Uterus (tissue), 4 donors: ENCODE measurements around the gene MTHFS. TPM values are rescaled to one million over a fixed set of nuclear protein-coding genes. Genes with fewer than 3 reads are reported as not detected.

Experiments
- DNase-seq, 2 donors: peaks; one replicate each; pipeline ENCODE4 v3.0.0-alpha.2; 2019 to 2020
- H3K27ac ChIP-seq, 2 donors: fragments of 200-600 bp; sonication (generic); 1 replicate in 1 of 2; 2 replicates in 1 of 2; pipeline ENCODE4 v1.5.1; 2016 to 2018
- H3K27me3 ChIP-seq, 2 donors: fragments of 200-600 bp; sonication (generic); one replicate each; pipeline ENCODE4 v1.5.1; 2018 to 2019; ENCODE audit warnings: control low read depth in 1 of 2
- H3K36me3 ChIP-seq, 2 donors: fragments of 200-600 bp; sonication (generic); one replicate each; pipeline ENCODE4 v1.5.1; 2019; ENCODE audit warnings: control low read depth in 1 of 2
- H3K4me1 ChIP-seq, 2 donors: fragments of 200-600 bp; sonication (generic); one replicate each; pipeline ENCODE4 v1.5.1; 2018 to 2019; ENCODE audit warnings: control low read depth in 1 of 2
- H3K4me3 ChIP-seq, 2 donors: fragments of 200-600 bp; sonication (generic); 1 replicate in 1 of 2; 2 replicates in 1 of 2; pipeline ENCODE4 v1.5.1; 2018 to 2019; ENCODE audit warnings: mild to moderate bottlenecking in 1 of 2
- H3K9me3 ChIP-seq, 2 donors: fragments of 200-600 bp; sonication (generic); one replicate each; pipeline ENCODE4 v1.5.1; 2019; ENCODE audit warnings: control low read depth in 1 of 2
- CTCF ChIP-seq, 4 experiments: fragments of 200-600 bp in 2 of 4; fragments of 450-650 bp in 2 of 4; sonication (generic) in 2 of 4; IDR thresholded peaks; one replicate each; pipeline ENCODE4 v1.5.1; 2016 to 2019; ENCODE audit warnings: antibody characterized with exemption in 4 of 4, mild to moderate bottlenecking in 2 of 4, moderate library complexity in 1 of 4
- POLR2A ChIP-seq, 2 donors: fragments of 450-650 bp; IDR thresholded peaks; one replicate each; pipeline ENCODE4 v1.6.1; 2016; ENCODE audit warnings: antibody characterized with exemption in 2 of 2, mild to moderate bottlenecking in 1 of 2, moderate library complexity in 1 of 2
- intact Hi-C: fragments of 100-400 bp; cut with DNase I; formaldehyde crosslinking; loops from one replicate; pipeline ENCODE4 v1.15.1; 2023; ENCODE audit warnings: low total_unique reads
- small RNA-seq: library from RNA; depleted of rRNA; stranded (forward); fragments of <200 nt; gene quantifications from one replicate; pipeline ENCODE3, GENCODE V24; 2016
- total RNA-seq, 4 donors: library from RNA; depleted of rRNA in 3 of 4; stranded (reverse); fragments of >200 nt in 3 of 4; gene quantifications; one replicate each; pipeline versions ENCODE4 v1.1.0 to v1.2.4, GENCODE V29; 2014 to 2023
- donor health status: DM: yes; HTN: yes; CAD: no.

MTHFS gene
- total RNA-seq, 4 donors from 2014 or later, result 1.5 to 22.4 (median 7.4) TPM; not detected in 1

DNA sequence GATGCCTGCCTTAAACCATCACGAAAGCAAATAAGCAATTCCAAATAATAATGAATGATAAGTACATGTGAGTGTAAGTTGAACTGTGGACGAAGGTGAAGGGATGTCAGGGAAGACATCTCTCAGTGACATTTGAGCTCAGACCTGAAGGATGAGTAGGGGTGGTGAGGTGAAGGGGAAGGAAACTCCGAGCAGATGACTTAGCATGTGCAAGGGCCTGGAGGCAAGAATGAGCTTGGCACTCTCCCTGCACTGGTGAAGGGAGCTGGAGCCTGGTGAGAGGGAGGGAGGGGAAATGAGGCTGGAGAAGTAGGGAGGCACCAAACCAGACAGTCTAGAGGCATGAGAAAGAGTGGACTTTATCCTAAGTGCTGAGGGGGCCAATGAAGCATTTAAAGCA lies 84.3 kb downstream of the MTHFS start:
- Histone ChIP-seq H3K27ac (no peak overlapping the region), H3K27me3 (no peaks in the 10 kb centered on the region), H3K9me3 (no peaks in the 10 kb centered on the region), H3K4me3 (no peak overlapping the region), H3K4me1 (no peaks in the 10 kb centered on the region), H3K36me3 (no peaks in the 10 kb centered on the region)
- intact Hi-C loops, result no loop called here
- TF ChIP-seq POLR2A (IDR thresholded peaks at IDR 0.05) (no peak), CTCF (IDR thresholded peaks at IDR 0.05) (no peak)
- DNase-seq, result no peak

- Histone ChIP-seq H3K36me3 (no peaks in the 10 kb centered on the region), H3K4me3 (no peak overlapping the region), H3K9me3 (no peaks in the 10 kb centered on the region), H3K27me3 (no peaks in the 10 kb centered on the region), H3K4me1 (no peaks in the 10 kb centered on the region), H3K27ac (no peak overlapping the region)
- TF ChIP-seq POLR2A (IDR thresholded peaks at IDR 0.05) (no peak), CTCF (IDR thresholded peaks at IDR 0.05) (no peak)
- peak in 1 of 2 donors; percentile 29 for DNase-seq
- intact Hi-C loops, result no loop called here
Observed at GRCh38 chr15:79811406-79812405, 85.1 kb downstream of the MTHFS start.

DNA sequence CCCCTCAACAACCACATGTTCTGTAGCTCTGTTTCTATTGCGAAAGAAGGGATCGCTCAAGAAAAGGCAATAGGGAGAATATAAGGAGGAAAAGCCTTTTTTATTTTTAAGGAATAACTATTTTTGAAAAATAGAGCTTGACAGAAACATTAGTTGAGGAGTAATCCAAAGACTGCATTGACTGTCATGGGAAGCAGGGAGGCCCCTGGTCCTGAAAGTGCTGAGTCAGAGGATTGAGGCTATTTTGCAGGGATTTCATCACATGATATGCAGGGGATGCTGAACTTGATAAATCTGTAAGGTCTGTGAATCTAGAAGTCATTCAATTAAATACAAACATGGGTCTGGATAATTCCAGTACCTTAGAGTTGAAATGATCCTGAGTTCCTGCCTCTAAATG lies 92.0 kb downstream of the MTHFS start:
- H3K27ac ChIP-seq, result no peak overlapping the region
- no peaks in the 10 kb centered on the region for H3K27me3 ChIP-seq
- no peak overlapping the region for H3K4me3 ChIP-seq
- H3K36me3 ChIP-seq, result no peaks in the 10 kb centered on the region
- no peaks in the 10 kb centered on the region for H3K4me1 ChIP-seq
- no peaks in the 10 kb centered on the region for H3K9me3 ChIP-seq
- intact Hi-C loops, result no loop called here
- TF ChIP-seq POLR2A (IDR thresholded peaks at IDR 0.05), result no peak
- no peak for TF ChIP-seq CTCF (IDR thresholded peaks at IDR 0.05)
- DNase-seq, result no peak

DNA sequence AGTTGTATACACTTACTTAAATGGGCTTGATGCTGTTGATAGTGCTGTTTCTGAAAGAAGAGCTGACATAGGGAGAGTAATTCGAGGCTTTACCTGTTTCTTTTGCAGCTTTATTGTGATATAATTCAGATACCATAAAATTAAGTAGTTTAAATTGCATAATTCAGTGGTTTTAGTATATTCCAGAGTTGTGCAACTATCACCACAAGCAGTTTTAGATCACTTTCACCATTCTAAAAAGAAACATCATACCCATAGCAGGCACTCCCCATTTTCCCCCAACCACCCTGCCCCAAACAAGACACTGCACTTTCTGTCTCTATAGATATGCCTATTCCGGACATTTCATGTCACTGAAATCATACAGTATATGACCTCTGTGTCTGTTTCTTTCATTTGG lies 98.5 kb downstream of the MTHFS start:
- Histone ChIP-seq H3K9me3 (no peaks in the 10 kb centered on the region), H3K27ac (no peak overlapping the region), H3K4me3 (no peak overlapping the region), H3K36me3 (no peaks in the 10 kb centered on the region), H3K4me1 (no peaks in the 10 kb centered on the region), H3K27me3 (no peaks in the 10 kb centered on the region)
- intact Hi-C loops, result no loop called here
- DNase-seq, result no peak
- TF ChIP-seq CTCF (IDR thresholded peaks at IDR 0.05) (no peak), POLR2A (IDR thresholded peaks at IDR 0.05) (no peak)

Small RNAs within 50 kb of the gene (small RNA-seq; reads per million reads assigned to genes)
- gene RNU6-667P, result not detected

Other genes starting within 250 kb of the MTHFS start
- gene BCL2A1, start 74.2 kb upstream of the MTHFS start, total RNA-seq, result 10 to 100 TPM in 1 of 4 donors, 1 to 10 TPM in 1, under 1 TPM in 1, not detected in 1; 0.97 to 12.6 (median 1.3) TPM
- 100 to 1,000 TPM; 119 to 452 (median 172) TPM for gene ZFAND6, start 162.7 kb upstream of the MTHFS start, total RNA-seq